PC-9 (cell line): ENCODE measurements around the gene POU2F3. TPM values are rescaled to one million over a fixed set of nuclear protein-coding genes. Genes with fewer than 3 reads are reported as not detected.

Experiments used
- BruUV-seq: library from RNA; stranded (reverse); fragments of 400-500 nt; replicated peaks from 2 replicates; lab custom pipeline; 2021; lab: Mats Ljungman, UMichigan
- CTCF ChIA-PET: fragments of 300-600 bp; sonication (Branson Sonifier 250); formaldehyde crosslinking; loops from one replicate; lab custom pipeline; 2022; ENCODE audit warnings: antibody characterized with exemption; lab: Charles Lee
- POLR2A ChIA-PET: fragments of 300-600 bp; sonication (Branson Sonifier 250); formaldehyde crosslinking; loops from one replicate; lab custom pipeline; 2022; ENCODE audit warnings: antibody characterized with exemption; ENCODE audit not compliant: unreplicated experiment; lab: Charles Lee
- DNase-seq, 2 experiments: peaks; one replicate each; pipeline versions ENCODE4 v3.0.0 to v3.0.0-alpha.2; 2015 to 2022; ENCODE audit warnings: mixed read lengths in 1 of 2
- H2AFZ ChIP-seq: fragments of 200-600 bp; sonication (generic); 2 replicates; pipeline ENCODE4 v1.8.1; 2017; ENCODE audit warnings: antibody characterized with exemption
- H3F3A ChIP-seq: fragments of 200-600 bp; sonication (generic); 2 replicates; pipeline ENCODE4 v1.8.1; 2017; ENCODE audit warnings: antibody characterized with exemption, mild to moderate bottlenecking, low read depth; ENCODE audit not compliant: insufficient read depth
- H3K27ac ChIP-seq: fragments of 200-600 bp; sonication (generic); 2 replicates; pipeline ENCODE4 v1.6.1; 2016; ENCODE audit warnings: mixed run types
- H3K27me3 ChIP-seq: fragments of 200-600 bp; sonication (generic); 2 replicates; pipeline ENCODE4 v1.6.1; 2016; ENCODE audit warnings: low read depth, mixed run types; ENCODE audit not compliant: insufficient read depth
- H3K36me3 ChIP-seq: fragments of 200-600 bp; sonication (generic); 2 replicates; pipeline ENCODE4 v1.6.1; 2016; ENCODE audit warnings: low read depth, mixed run types
- H3K4me1 ChIP-seq: fragments of 200-600 bp; sonication (generic); replicated peaks from 2 replicates; pipeline ENCODE4 v1.6.1; 2016; ENCODE audit warnings: mixed run types; ENCODE audit not compliant: insufficient read depth
- H3K4me2 ChIP-seq: fragments of 200-600 bp; sonication (generic); 2 replicates; pipeline ENCODE4 v1.6.1; 2017; ENCODE audit warnings: mixed run types
- H3K4me3 ChIP-seq: fragments of 200-600 bp; sonication (generic); 2 replicates; pipeline ENCODE4 v1.6.1; 2016; ENCODE audit warnings: mixed run types
- H3K79me2 ChIP-seq: fragments of 200-600 bp; sonication (generic); 2 replicates; pipeline ENCODE4 v1.6.1; 2017; ENCODE audit warnings: low read depth, mixed run types
- H3K9me2 ChIP-seq: fragments of 200-600 bp; sonication (generic); 2 replicates; pipeline ENCODE4 v1.8.1; 2017; ENCODE audit warnings: mild to moderate bottlenecking; ENCODE audit not compliant: insufficient read depth
- H3K9me3 ChIP-seq: fragments of 200-600 bp; sonication (generic); 2 replicates; pipeline ENCODE4 v1.8.1; 2016; ENCODE audit warnings: low read depth; ENCODE audit not compliant: insufficient read depth
- H4K20me1 ChIP-seq: fragments of 200-600 bp; sonication (generic); 2 replicates; pipeline ENCODE4 v1.8.1; 2017; ENCODE audit not compliant: insufficient read depth
- EZH2 ChIP-seq: fragments of 200-600 bp; sonication (generic); IDR thresholded peaks from 2 replicates; pipeline ENCODE4 v1.8.0; 2017; ENCODE audit warnings: antibody characterized with exemption, low read depth
- intact Hi-C: fragments of 100-400 bp; cut with micrococcal nuclease; formaldehyde crosslinking; loops from one replicate; pipeline ENCODE4 v1.10.0; 2022; ENCODE audit not compliant: unreplicated experiment
- total RNA-seq: library from RNA; stranded (reverse); gene quantifications from 2 replicates; pipeline ENCODE4 v1.2.3, GENCODE V29; 2021
- TF ChIP-seq, protein P1 (sequence below): fragments of 200-600 bp; sonication (generic); conservative IDR thresholded peaks from 2 replicates; pipeline ENCODE4 v1.6.1; 2017; ENCODE audit warnings: mixed run types, antibody characterized with exemption, mild to moderate bottlenecking, moderate library complexity

The POU2F3 gene
- total RNA-seq, 1 experiment from 2014 or later, result 2.9 TPM

GRCh38 chr11:120346233-120346632, 106.3 kb downstream of the POU2F3 start:
- peaks cover 20% of the 10 kb centered on the region for H3F3A ChIP-seq
- no peak overlapping the region for H3K4me2 ChIP-seq
- H3K9me3 ChIP-seq, result 0 out of 2 replicates have a peak, but pooled peaks cover 7% of the 10 kb centered on the region
- peaks cover 4% of the 10 kb centered on the region; the same call in 1 of the 2 replicates for H3K36me3 ChIP-seq
- intact Hi-C loops, result no loop called here
- peaks cover 99% of the 10 kb centered on the region for H3K79me2 ChIP-seq
- H2AFZ ChIP-seq, result no peak overlapping the region
- H3K4me1 ChIP-seq, result peaks cover 44% of the 10 kb centered on the region
- no TSS peak for BruUV-seq
- TF ChIP-seq, protein P1, sequence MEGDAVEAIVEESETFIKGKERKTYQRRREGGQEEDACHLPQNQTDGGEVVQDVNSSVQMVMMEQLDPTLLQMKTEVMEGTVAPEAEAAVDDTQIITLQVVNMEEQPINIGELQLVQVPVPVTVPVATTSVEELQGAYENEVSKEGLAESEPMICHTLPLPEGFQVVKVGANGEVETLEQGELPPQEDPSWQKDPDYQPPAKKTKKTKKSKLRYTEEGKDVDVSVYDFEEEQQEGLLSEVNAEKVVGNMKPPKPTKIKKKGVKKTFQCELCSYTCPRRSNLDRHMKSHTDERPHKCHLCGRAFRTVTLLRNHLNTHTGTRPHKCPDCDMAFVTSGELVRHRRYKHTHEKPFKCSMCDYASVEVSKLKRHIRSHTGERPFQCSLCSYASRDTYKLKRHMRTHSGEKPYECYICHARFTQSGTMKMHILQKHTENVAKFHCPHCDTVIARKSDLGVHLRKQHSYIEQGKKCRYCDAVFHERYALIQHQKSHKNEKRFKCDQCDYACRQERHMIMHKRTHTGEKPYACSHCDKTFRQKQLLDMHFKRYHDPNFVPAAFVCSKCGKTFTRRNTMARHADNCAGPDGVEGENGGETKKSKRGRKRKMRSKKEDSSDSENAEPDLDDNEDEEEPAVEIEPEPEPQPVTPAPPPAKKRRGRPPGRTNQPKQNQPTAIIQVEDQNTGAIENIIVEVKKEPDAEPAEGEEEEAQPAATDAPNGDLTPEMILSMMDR, result no peak
- TF ChIP-seq EZH2, result no peak
- no peak for DNase-seq
- no peaks in the 10 kb centered on the region for H3K9me2 ChIP-seq
- H4K20me1 ChIP-seq, result peaks cover 29% of the 10 kb centered on the region
- no peak overlapping the region for H3K4me3 ChIP-seq
- CTCF ChIA-PET, result no interaction called here
- POLR2A ChIA-PET, result no interaction called here
- no peak overlapping the region for H3K27ac ChIP-seq
- H3K27me3 ChIP-seq, result no peaks in the 10 kb centered on the region

DNA sequence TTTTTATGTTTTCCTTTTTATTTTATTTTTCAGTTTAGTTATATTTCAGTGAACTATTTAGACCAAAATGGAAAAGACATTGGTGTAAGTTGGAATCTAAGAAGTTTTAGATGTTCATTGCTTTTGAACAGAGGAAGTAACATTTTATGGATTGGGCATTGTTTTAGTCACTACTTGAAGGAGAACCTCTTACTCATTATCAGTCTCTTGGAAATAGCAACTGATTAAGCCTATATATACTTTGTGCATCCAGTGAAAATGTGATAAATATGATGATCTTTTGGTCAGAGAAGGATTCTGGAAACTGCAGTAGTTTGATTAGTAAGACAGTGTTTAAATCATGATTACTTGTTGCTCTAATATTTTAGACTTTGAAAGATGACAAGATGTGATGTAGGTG, 110.7 kb downstream of the POU2F3 start:
- peaks cover 4% of the 10 kb centered on the region; the same call in 1 of the 2 replicates for H3K36me3 ChIP-seq
- H3K27me3 ChIP-seq, result no peaks in the 10 kb centered on the region
- intact Hi-C loops, result no loop called here
- H3K9me3 ChIP-seq, result no peaks in the 10 kb centered on the region
- no TSS peak for BruUV-seq
- no peak overlapping the region for H2AFZ ChIP-seq
- H3K4me2 ChIP-seq, result no peak overlapping the region
- TF ChIP-seq, protein P1, result no peak
- no peak for TF ChIP-seq EZH2
- peaks cover 97% of the 10 kb centered on the region for H3K79me2 ChIP-seq
- H3K4me1 ChIP-seq, result peaks cover 19% of the 10 kb centered on the region; the same call in 1 of the 2 replicates
- ChIA-PET POLR2A (no interaction called here), CTCF (no interaction called here)
- no peak overlapping the region for H3K4me3 ChIP-seq
- H3K9me2 ChIP-seq, result no peaks in the 10 kb centered on the region
- no peak overlapping the region for H3K27ac ChIP-seq
- H3F3A ChIP-seq, result 0 out of 2 replicates have a peak, but pooled peaks cover 8% of the 10 kb centered on the region
- H4K20me1 ChIP-seq, result peaks cover 39% of the 10 kb centered on the region
- DNase-seq, result no peak

DNA sequence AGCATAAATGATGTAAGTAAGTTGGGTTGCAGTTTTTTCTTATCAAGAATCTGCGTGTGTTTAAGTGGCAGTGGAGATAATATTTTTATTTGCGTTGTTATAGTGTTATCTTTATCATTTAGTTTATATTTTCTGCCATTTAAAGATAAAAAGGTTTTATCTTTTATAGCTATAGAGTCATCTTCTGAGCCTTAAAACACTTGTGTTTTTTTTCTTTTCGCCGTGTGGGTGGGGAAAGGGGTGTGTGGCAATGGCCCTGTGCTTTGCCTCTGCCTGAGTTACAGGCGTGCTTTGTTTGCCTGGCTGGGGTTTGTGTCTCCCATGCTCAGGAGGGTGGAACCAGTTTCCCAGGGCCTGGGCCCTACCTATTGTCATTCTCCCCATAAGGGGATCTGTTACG, 112.5 kb downstream of the POU2F3 start:
- no peak overlapping the region for H2AFZ ChIP-seq
- ChIA-PET CTCF (no interaction called here), POLR2A (no interaction called here)
- no peak overlapping the region for H3K4me2 ChIP-seq
- intact Hi-C loops, result no loop called here
- BruUV-seq, result no TSS peak
- peaks cover 37% of the 10 kb centered on the region for H4K20me1 ChIP-seq
- no peak for DNase-seq
- H3F3A ChIP-seq, result 0 out of 2 replicates have a peak, but pooled peaks cover 8% of the 10 kb centered on the region
- H3K27ac ChIP-seq, result no peak overlapping the region
- H3K36me3 ChIP-seq, result peaks cover 4% of the 10 kb centered on the region; the same call in 1 of the 2 replicates
- H3K9me3 ChIP-seq, result no peaks in the 10 kb centered on the region
- TF ChIP-seq, protein P1, result no peak
- no peaks in the 10 kb centered on the region for H3K27me3 ChIP-seq
- no peaks in the 10 kb centered on the region for H3K9me2 ChIP-seq
- H3K4me1 ChIP-seq, result peaks cover 18% of the 10 kb centered on the region; the same call in 1 of the 2 replicates
- H3K79me2 ChIP-seq, result peaks cover 96% of the 10 kb centered on the region
- no peak overlapping the region for H3K4me3 ChIP-seq
